Neuron (in vitro differentiated cells): ENCODE results near the gene NRCAM.

Source experiments
- H2AFZ ChIP-seq: one replicate; pipeline ENCODE4 v1.6.1; 2013; ENCODE audit warnings: low read depth, mild to moderate bottlenecking, inconsistent platforms, low read length, moderate library complexity
- H3K27me3 ChIP-seq: one replicate; pipeline ENCODE4 v1.6.1; 2013; ENCODE audit warnings: low read length; ENCODE audit not compliant: insufficient read depth
- H3K36me3 ChIP-seq: one replicate; pipeline ENCODE4 v1.6.1; 2013; ENCODE audit warnings: low read length; ENCODE audit not compliant: insufficient read depth
- H3K4me1 ChIP-seq: one replicate; pipeline ENCODE4 v1.6.1; 2013; ENCODE audit warnings: low read length; ENCODE audit not compliant: insufficient read depth
- H3K4me3 ChIP-seq: 2 replicates; pipeline ENCODE4 v1.5.1; 2013; ENCODE audit warnings: mild to moderate bottlenecking, low read length, moderate library complexity
- H3K9me3 ChIP-seq: one replicate; pipeline ENCODE4 v1.6.1; 2013; ENCODE audit warnings: low read length

Gene NRCAM

GRCh38 chr7:108210796-108211195, 245.4 kb downstream of the NRCAM start:
- no peaks in the 10 kb centered on the region for H3K4me1 ChIP-seq

GRCh38 chr7:108205311-108205710, 250.9 kb downstream of the NRCAM start:
- Histone ChIP-seq H2AFZ (no peak overlapping the region), H3K27me3 (no peaks in the 10 kb centered on the region), H3K36me3 (peaks cover 24% of the 10 kb centered on the region), H3K4me3 (no peak overlapping the region), H3K4me1 (no peaks in the 10 kb centered on the region), H3K9me3 (peaks cover 4% of the 10 kb centered on the region)

More at GRCh38 chr7:108210796-108211195, 245.4 kb downstream of the NRCAM start:
- H3K4me3 ChIP-seq = no peak overlapping the region
- peaks cover 16% of the 10 kb centered on the region for H3K36me3 ChIP-seq
- no peak overlapping the region for H2AFZ ChIP-seq
- H3K27me3 ChIP-seq = no peaks in the 10 kb centered on the region
- H3K9me3 ChIP-seq = peaks cover 3% of the 10 kb centered on the region

- Histone ChIP-seq H3K4me1 (no peaks in the 10 kb centered on the region), H3K4me3 (no peak overlapping the region)
Measured at GRCh38 chr7:108204281-108204796, 251.9 kb downstream of the NRCAM start.

GRCh38 chr7:108203537-108203936, 252.7 kb downstream of the NRCAM start:
- no peaks in the 10 kb centered on the region for H3K4me1 ChIP-seq
- H3K27me3 ChIP-seq = no peaks in the 10 kb centered on the region
- peaks cover 24% of the 10 kb centered on the region for H3K36me3 ChIP-seq
- H3K9me3 ChIP-seq = peaks cover 4% of the 10 kb centered on the region
- no peak overlapping the region for H2AFZ ChIP-seq
- H3K4me3 ChIP-seq = no peak overlapping the region

More at GRCh38 chr7:108204281-108204796, 251.9 kb downstream of the NRCAM start:
- Histone ChIP-seq H3K9me3 (peaks cover 4% of the 10 kb centered on the region), H3K27me3 (no peaks in the 10 kb centered on the region), H2AFZ (no peak overlapping the region), H3K36me3 (peaks cover 24% of the 10 kb centered on the region)

- Histone ChIP-seq H3K9me3 (peaks cover 4% of the 10 kb centered on the region), H3K4me3 (no peak overlapping the region), H3K4me1 (no peaks in the 10 kb centered on the region), H3K27me3 (no peaks in the 10 kb centered on the region), H2AFZ (no peak overlapping the region), H3K36me3 (peaks cover 21% of the 10 kb centered on the region)
Measured at GRCh38 chr7:108202743-108203142, 253.5 kb downstream of the NRCAM start.

GRCh38 chr7:108201766-108202165, 254.5 kb downstream of the NRCAM start:
- Histone ChIP-seq H3K4me1 (no peaks in the 10 kb centered on the region), H3K27me3 (no peaks in the 10 kb centered on the region), H2AFZ (no peak overlapping the region), H3K9me3 (peaks cover 4% of the 10 kb centered on the region), H3K4me3 (no peak overlapping the region), H3K36me3 (peaks cover 14% of the 10 kb centered on the region)

- no peak overlapping the region for H3K4me3 ChIP-seq
- peaks cover 3% of the 10 kb centered on the region for H3K9me3 ChIP-seq
- H2AFZ ChIP-seq = no peak overlapping the region
- peaks cover 7% of the 10 kb centered on the region for H3K36me3 ChIP-seq
- H3K4me1 ChIP-seq = no peaks in the 10 kb centered on the region
- H3K27me3 ChIP-seq = no peaks in the 10 kb centered on the region
Measured at GRCh38 chr7:108200326-108200725, 255.9 kb downstream of the NRCAM start.

- H3K27me3 ChIP-seq = no peaks in the 10 kb centered on the region
- peaks cover 2% of the 10 kb centered on the region for H3K9me3 ChIP-seq
- H3K36me3 ChIP-seq = peaks cover 19% of the 10 kb centered on the region
- H2AFZ ChIP-seq = no peak overlapping the region
- no peak overlapping the region for H3K4me3 ChIP-seq
- no peaks in the 10 kb centered on the region for H3K4me1 ChIP-seq
Measured at GRCh38 chr7:108197371-108198091, 258.7 kb downstream of the NRCAM start.

- H3K4me3 ChIP-seq = no peak overlapping the region
- H3K4me1 ChIP-seq = no peaks in the 10 kb centered on the region
- no peak overlapping the region for H2AFZ ChIP-seq
- no peaks in the 10 kb centered on the region for H3K27me3 ChIP-seq
- peaks cover 6% of the 10 kb centered on the region for H3K9me3 ChIP-seq
- H3K36me3 ChIP-seq = peaks cover 22% of the 10 kb centered on the region
Measured at GRCh38 chr7:108196004-108196403, 260.2 kb downstream of the NRCAM start.

GRCh38 chr7:108193594-108194498, 262.4 kb downstream of the NRCAM start:
- H3K27me3 ChIP-seq = no peaks in the 10 kb centered on the region

GRCh38 chr7:108190891-108191290, 265.3 kb downstream of the NRCAM start:
- no peak overlapping the region for H3K4me3 ChIP-seq
- no peak overlapping the region for H2AFZ ChIP-seq
- H3K36me3 ChIP-seq = peaks cover 40% of the 10 kb centered on the region
- no peaks in the 10 kb centered on the region for H3K4me1 ChIP-seq
- H3K27me3 ChIP-seq = no peaks in the 10 kb centered on the region
- peaks cover 6% of the 10 kb centered on the region for H3K9me3 ChIP-seq

More at GRCh38 chr7:108193594-108194498, 262.4 kb downstream of the NRCAM start:
- H3K9me3 ChIP-seq = peaks cover 6% of the 10 kb centered on the region
- peaks cover 30% of the 10 kb centered on the region for H3K36me3 ChIP-seq
- no peak overlapping the region for H3K4me3 ChIP-seq
- no peak overlapping the region for H2AFZ ChIP-seq
- H3K4me1 ChIP-seq = no peaks in the 10 kb centered on the region

GRCh38 chr7:108189733-108190388, 266.4 kb downstream of the NRCAM start:
- no peak overlapping the region for H2AFZ ChIP-seq
- no peaks in the 10 kb centered on the region for H3K4me1 ChIP-seq
- peaks cover 6% of the 10 kb centered on the region for H3K9me3 ChIP-seq
- H3K4me3 ChIP-seq = no peak overlapping the region
- peaks cover 38% of the 10 kb centered on the region for H3K36me3 ChIP-seq
- no peaks in the 10 kb centered on the region for H3K27me3 ChIP-seq
